MM.1S (cell line): ENCODE data around the gene DLG4.

Experiments used
- DNase-seq: peaks from one replicate; pipeline ENCODE4 v3.0.0-alpha.2; 2015
- H2AFZ ChIP-seq: fragments of 300-600 bp; sonication (generic); 2 replicates; pipeline ENCODE4 v1.6.0; 2016; ENCODE audit warnings: antibody characterized with exemption, low read length
- H3F3A ChIP-seq: fragments of 300-600 bp; sonication (generic); 2 replicates; pipeline ENCODE4 v1.6.1; 2016; ENCODE audit warnings: mild to moderate bottlenecking, antibody characterized with exemption, low read length, moderate library complexity, mixed read lengths; ENCODE audit not compliant: insufficient read depth
- H3K27ac ChIP-seq: fragments of 300-600 bp; sonication (generic); 2 replicates; pipeline ENCODE4 v1.5.1; 2016; ENCODE audit warnings: mild to moderate bottlenecking, low read length
- H3K27me3 ChIP-seq: fragments of 300-600 bp; sonication (generic); replicated peaks from 2 replicates; pipeline ENCODE4 v1.6.0; 2016; ENCODE audit warnings: low read length; ENCODE audit not compliant: insufficient read depth
- H3K36me3 ChIP-seq: fragments of 300-600 bp; sonication (generic); replicated peaks from 2 replicates; pipeline ENCODE4 v1.6.1; 2016; ENCODE audit warnings: mild to moderate bottlenecking, low read length, mixed read lengths; ENCODE audit not compliant: insufficient read depth
- H3K4me1 ChIP-seq: fragments of 300-600 bp; sonication (generic); 2 replicates; pipeline ENCODE4 v1.6.1; 2016; ENCODE audit warnings: low read length, mixed read lengths
- H3K4me2 ChIP-seq: fragments of 300-600 bp; sonication (generic); 2 replicates; pipeline ENCODE4 v1.6.0; 2016; ENCODE audit warnings: low read depth, low read length
- H3K4me3 ChIP-seq: fragments of 300-600 bp; sonication (generic); 2 replicates; pipeline ENCODE4 v1.5.1; 2016; ENCODE audit warnings: low read length, mixed read lengths
- H3K79me2 ChIP-seq: fragments of 300-600 bp; sonication (generic); 2 replicates; pipeline ENCODE4 v1.6.1; 2016; ENCODE audit warnings: mixed run types, low read length, mixed read lengths
- H3K9ac ChIP-seq: fragments of 300-600 bp; sonication (generic); 2 replicates; pipeline ENCODE4 v1.6.1; 2016; ENCODE audit warnings: low read length, mixed read lengths
- H3K9me2 ChIP-seq: fragments of 300-600 bp; sonication (generic); replicated peaks from 2 replicates; pipeline ENCODE4 v1.6.1; 2016; ENCODE audit warnings: mild to moderate bottlenecking, low read length, mixed read lengths; ENCODE audit not compliant: insufficient read depth
- H3K9me3 ChIP-seq: fragments of 300-600 bp; sonication (generic); replicated peaks from 2 replicates; pipeline ENCODE4 v1.6.1; 2016; ENCODE audit warnings: mild to moderate bottlenecking, low read length, mixed read lengths; ENCODE audit not compliant: insufficient read depth
- H4K20me1 ChIP-seq: fragments of 300-600 bp; sonication (generic); 2 replicates; pipeline ENCODE4 v1.6.1; 2016; ENCODE audit warnings: mild to moderate bottlenecking, low read length, moderate library complexity, mixed read lengths; ENCODE audit not compliant: insufficient read depth
- EZH2 ChIP-seq: fragments of 300-600 bp; sonication (generic); optimal IDR thresholded peaks from 2 replicates; pipeline ENCODE3; 2017; ENCODE audit warnings: low read depth, mild to moderate bottlenecking, antibody characterized with exemption, low read length, mixed read lengths
- EZH2phosphoT487 ChIP-seq: fragments of 300-600 bp; sonication (generic); IDR thresholded peaks from 2 replicates; pipeline ENCODE4 v1.6.1; 2018; ENCODE audit warnings: antibody characterized with exemption, low read length
- TF ChIP-seq, protein P1 (sequence below): fragments of 300-600 bp; sonication (generic); IDR thresholded peaks from 2 replicates; pipeline ENCODE4 v1.5.1; 2016; ENCODE audit warnings: antibody characterized with exemption, low read length, mixed read lengths

The DLG4 gene

DNA sequence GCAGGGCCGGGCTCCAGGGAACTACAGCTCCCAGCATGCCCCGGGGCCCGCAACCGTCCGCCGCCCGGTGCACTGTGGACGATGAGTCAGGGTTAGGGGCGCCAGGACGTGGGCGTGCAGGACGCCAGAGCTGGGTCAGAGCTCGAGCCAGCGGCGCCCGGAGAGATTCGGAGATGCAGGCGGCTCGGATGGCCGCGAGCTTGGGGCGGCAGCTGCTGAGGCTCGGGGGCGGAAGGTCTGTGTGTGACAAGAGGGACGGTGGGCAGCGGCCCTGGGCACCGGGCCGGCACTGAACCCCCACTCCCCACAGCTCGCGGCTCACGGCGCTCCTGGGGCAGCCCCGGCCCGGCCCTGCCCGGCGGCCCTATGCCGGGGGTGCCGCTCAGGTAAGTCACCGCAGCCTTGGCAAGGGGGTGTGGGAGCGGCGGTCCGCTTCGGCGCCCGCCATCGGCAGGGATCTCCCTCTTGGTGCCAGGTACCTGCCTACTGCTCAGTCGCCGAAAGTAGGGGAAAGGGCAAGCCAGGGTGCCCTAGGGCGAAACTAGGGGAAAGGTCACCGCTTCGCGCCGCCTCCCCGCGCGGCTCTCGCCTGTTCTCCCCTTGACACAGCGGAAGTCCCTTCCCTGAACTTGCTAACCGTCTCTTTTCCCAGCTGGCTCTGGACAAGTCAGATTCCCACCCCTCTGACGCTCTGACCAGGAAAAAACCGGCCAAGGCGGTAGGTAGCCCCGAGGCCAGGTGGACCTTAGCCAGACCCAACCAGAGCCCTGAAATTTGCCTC lies at the start of gene DLG4, which contains the start of gene ACADVL:
Gene DLG4, minus strand, starts transcription at position 25 of the 781 bp plus-strand sequence.
Gene ACADVL, plus strand, starts transcription at position 127 of the 781 bp plus-strand sequence. Its CDS starts 47 bp downstream, at position 174.
- Histone ChIP-seq H3K4me1 (peaks cover 16% of the 10 kb centered on the region), H3K9me3 (no peaks in the 10 kb centered on the region), H3K36me3 (0 out of 2 replicates have a peak, but pooled peaks cover 6% of the 10 kb centered on the region), H3K9ac (peak within 1 kb of the TSS; percentile 75), H3K9me2 (no peaks in the 10 kb centered on the region), H2AFZ (peak within 1 kb of the TSS; percentile 50), H3K4me3 (peak within 1 kb of the TSS; percentile 87), H3K4me2 (peak within 1 kb of the TSS; percentile 72), H3K79me2 (peaks cover 35% of the 10 kb centered on the region), H3K27me3 (peaks cover 17% of the 10 kb centered on the region), H3F3A (no peaks in the 10 kb centered on the region), H3K27ac (peak within 1 kb of the TSS; percentile 35; the same call in 1 of the 2 replicates), H4K20me1 (no peaks in the 10 kb centered on the region)
- DNase-seq, result peak; percentile 79
- TF ChIP-seq EZH2, result no peak

DNA sequence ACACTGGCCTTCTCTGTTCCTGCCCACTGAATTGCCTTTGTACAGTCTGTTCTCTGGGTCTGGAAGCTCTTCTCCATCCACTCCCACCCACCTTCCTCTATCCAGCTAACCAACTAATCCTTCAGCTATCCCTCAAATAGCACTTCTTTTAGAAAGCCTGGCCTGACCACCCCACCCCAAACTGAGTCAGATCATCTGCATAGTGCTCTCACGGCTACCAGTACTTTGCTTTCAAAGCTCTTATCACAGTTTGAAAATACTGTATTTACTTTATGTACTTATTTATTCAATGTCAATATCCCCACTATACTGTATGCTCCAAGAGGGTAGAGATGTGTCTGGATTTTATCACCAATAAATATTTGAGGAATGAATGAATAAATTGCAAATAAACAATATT lies 47.1 kb upstream of the DLG4 start:
- Histone ChIP-seq H3K27ac (no peak overlapping the region), H3K27me3 (peaks cover 87% of the 10 kb centered on the region), H3K79me2 (no peaks in the 10 kb centered on the region), H3K4me2 (no peak overlapping the region), H3K4me1 (peaks cover 4% of the 10 kb centered on the region; the same call in 1 of the 2 replicates), H3K9me2 (no peaks in the 10 kb centered on the region), H3K4me3 (no peak overlapping the region), H2AFZ (no peak overlapping the region), H3K36me3 (no peaks in the 10 kb centered on the region), H4K20me1 (no peaks in the 10 kb centered on the region), H3K9ac (no peak overlapping the region), H3K9me3 (no peaks in the 10 kb centered on the region), H3F3A (no peaks in the 10 kb centered on the region)
- DNase-seq, result no peak
- TF ChIP-seq EZH2phosphoT487, result no peak
- TF ChIP-seq, protein P1, sequence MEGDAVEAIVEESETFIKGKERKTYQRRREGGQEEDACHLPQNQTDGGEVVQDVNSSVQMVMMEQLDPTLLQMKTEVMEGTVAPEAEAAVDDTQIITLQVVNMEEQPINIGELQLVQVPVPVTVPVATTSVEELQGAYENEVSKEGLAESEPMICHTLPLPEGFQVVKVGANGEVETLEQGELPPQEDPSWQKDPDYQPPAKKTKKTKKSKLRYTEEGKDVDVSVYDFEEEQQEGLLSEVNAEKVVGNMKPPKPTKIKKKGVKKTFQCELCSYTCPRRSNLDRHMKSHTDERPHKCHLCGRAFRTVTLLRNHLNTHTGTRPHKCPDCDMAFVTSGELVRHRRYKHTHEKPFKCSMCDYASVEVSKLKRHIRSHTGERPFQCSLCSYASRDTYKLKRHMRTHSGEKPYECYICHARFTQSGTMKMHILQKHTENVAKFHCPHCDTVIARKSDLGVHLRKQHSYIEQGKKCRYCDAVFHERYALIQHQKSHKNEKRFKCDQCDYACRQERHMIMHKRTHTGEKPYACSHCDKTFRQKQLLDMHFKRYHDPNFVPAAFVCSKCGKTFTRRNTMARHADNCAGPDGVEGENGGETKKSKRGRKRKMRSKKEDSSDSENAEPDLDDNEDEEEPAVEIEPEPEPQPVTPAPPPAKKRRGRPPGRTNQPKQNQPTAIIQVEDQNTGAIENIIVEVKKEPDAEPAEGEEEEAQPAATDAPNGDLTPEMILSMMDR, result no peak
- no peak for TF ChIP-seq EZH2

DNA sequence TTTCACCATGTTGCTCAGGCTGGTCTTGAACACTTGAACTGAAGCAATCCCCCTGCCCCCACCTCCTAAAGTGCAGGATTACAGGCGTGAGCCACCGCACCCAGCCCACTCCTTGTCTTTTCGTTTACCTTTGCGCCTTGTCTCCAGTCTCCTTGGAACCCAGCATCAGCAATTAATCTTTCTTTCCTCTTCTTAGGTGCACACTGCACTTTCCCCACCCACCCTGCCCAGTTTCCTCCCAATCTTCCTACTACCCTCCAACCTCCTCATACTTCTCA lies 44.1 kb upstream of the DLG4 start:
- no peak for TF ChIP-seq EZH2
- TF ChIP-seq EZH2phosphoT487, result no peak
- TF ChIP-seq, protein P1, result no peak
- no peak overlapping the region for H3K9ac ChIP-seq
- no peaks in the 10 kb centered on the region for H4K20me1 ChIP-seq
- DNase-seq, result no peak
- peaks cover 4% of the 10 kb centered on the region; the same call in 1 of the 2 replicates for H3K4me1 ChIP-seq
- peaks cover 72% of the 10 kb centered on the region for H3K27me3 ChIP-seq
- H3K9me3 ChIP-seq, result no peaks in the 10 kb centered on the region
- no peak overlapping the region for H3K4me2 ChIP-seq
- no peaks in the 10 kb centered on the region for H3K9me2 ChIP-seq
- no peak overlapping the region for H2AFZ ChIP-seq
- no peak overlapping the region for H3K4me3 ChIP-seq
- no peaks in the 10 kb centered on the region for H3K79me2 ChIP-seq
- no peaks in the 10 kb centered on the region for H3K36me3 ChIP-seq
- H3F3A ChIP-seq, result no peaks in the 10 kb centered on the region
- no peak overlapping the region for H3K27ac ChIP-seq
